Nephron (organoid): ENCODE measurements around the gene JAZF1.

Experiments
- H3K27ac Mint-ChIP-seq, 3 experiments: 2 replicates each; pipeline ENCODE4 v1.8.0; 2020; ENCODE audit warnings: mixed read lengths in 3 of 3, mild to moderate bottlenecking in 2 of 3, moderate library complexity in 1 of 3
- H3K27me3 Mint-ChIP-seq: 2 replicates; pipeline ENCODE4 v1.8.0; 2021; ENCODE audit warnings: low read depth, mild to moderate bottlenecking, moderate library complexity, mixed read lengths
- H3K36me3 Mint-ChIP-seq: 2 replicates; pipeline ENCODE4 v1.8.0; 2020; ENCODE audit warnings: low read depth, mixed read lengths
- H3K4me1 Mint-ChIP-seq: 2 replicates; pipeline ENCODE4 v1.8.0; 2020; ENCODE audit warnings: mixed read lengths
- H3K4me3 Mint-ChIP-seq, 3 experiments: 2 replicates each; pipeline ENCODE4 v1.8.0; 2020; ENCODE audit warnings: mild to moderate bottlenecking in 3 of 3, mixed read lengths in 3 of 3, moderate library complexity in 2 of 3
- H3K9me3 Mint-ChIP-seq: 2 replicates; pipeline ENCODE4 v1.8.0; 2020; ENCODE audit warnings: mixed read lengths
- TF ChIP-seq, protein P1 (sequence below), 3 experiments: fragments of 200-600 bp; sonication (generic); IDR thresholded peaks; one replicate each; pipeline ENCODE4 v1.5.0; 2021; ENCODE audit warnings: antibody characterized with exemption in 3 of 3; ENCODE audit not compliant: unreplicated experiment in 3 of 3

JAZF1 gene

DNA sequence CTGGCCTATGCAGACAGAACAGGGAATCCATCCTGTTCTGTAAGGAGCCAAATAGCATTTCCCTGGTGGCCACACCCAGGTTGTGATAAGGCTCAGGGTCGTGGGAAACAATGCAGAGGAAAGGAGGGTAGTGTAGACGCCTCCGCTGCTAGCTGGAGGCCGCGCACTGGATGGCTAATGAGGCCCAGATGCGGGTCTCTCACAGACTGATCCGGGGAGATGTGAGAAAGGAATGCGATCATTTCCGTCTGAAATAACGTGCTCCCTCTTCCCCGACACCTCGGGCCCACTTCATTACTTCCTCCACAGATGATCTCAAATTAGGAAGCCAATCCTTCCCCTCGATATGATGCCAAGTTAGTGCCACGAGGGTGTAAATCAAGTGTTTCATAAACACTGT is 237.4 kb downstream of the JAZF1 start:
- TF ChIP-seq, protein P1, sequence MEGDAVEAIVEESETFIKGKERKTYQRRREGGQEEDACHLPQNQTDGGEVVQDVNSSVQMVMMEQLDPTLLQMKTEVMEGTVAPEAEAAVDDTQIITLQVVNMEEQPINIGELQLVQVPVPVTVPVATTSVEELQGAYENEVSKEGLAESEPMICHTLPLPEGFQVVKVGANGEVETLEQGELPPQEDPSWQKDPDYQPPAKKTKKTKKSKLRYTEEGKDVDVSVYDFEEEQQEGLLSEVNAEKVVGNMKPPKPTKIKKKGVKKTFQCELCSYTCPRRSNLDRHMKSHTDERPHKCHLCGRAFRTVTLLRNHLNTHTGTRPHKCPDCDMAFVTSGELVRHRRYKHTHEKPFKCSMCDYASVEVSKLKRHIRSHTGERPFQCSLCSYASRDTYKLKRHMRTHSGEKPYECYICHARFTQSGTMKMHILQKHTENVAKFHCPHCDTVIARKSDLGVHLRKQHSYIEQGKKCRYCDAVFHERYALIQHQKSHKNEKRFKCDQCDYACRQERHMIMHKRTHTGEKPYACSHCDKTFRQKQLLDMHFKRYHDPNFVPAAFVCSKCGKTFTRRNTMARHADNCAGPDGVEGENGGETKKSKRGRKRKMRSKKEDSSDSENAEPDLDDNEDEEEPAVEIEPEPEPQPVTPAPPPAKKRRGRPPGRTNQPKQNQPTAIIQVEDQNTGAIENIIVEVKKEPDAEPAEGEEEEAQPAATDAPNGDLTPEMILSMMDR (IDR thresholded peaks at IDR 0.05; ENCODE audit: unreplicated experiment in 3 of 3), result no peak
- peak overlapping the region in 2 of 3 experiments; percentile 0 to 72 for H3K27ac Mint-ChIP-seq
- H3K4me1 Mint-ChIP-seq, result peaks cover 53% of the 10 kb centered on the region
- no peaks in the 10 kb centered on the region for H3K27me3 Mint-ChIP-seq
- H3K4me3 Mint-ChIP-seq, result no peak overlapping the region
- H3K36me3 Mint-ChIP-seq, result peaks cover 3% of the 10 kb centered on the region
- H3K9me3 Mint-ChIP-seq, result peaks cover 3% of the 10 kb centered on the region

DNA sequence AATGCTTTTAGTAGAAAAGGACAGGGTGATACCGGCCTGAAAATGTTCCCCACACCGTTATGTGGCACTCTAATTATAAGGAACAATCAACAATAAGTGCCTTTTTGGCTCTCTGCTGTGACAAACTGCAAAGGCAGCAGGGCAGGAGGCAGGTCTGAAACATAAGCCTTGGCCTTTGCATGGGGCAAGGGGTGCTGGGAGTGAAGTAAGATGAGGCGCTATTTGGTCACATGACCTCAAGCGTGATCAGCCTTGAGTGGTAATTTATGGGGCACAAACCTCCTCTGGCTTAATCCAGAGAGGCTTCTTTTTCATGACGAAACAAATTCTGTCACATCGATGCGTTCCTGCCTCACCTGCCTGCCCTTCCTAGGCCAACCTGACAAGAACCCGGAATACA is 237.9 kb downstream of the JAZF1 start:
- H3K4me1 Mint-ChIP-seq, result peaks cover 48% of the 10 kb centered on the region
- H3K27me3 Mint-ChIP-seq, result no peaks in the 10 kb centered on the region
- TF ChIP-seq, protein P1 (IDR thresholded peaks at IDR 0.05; ENCODE audit: unreplicated experiment in 3 of 3), result no peak
- H3K27ac Mint-ChIP-seq, result peak overlapping the region in 2 of 3 experiments; percentile 27 to 72
- H3K4me3 Mint-ChIP-seq, result no peak overlapping the region
- H3K9me3 Mint-ChIP-seq, result peaks cover 3% of the 10 kb centered on the region
- peaks cover 3% of the 10 kb centered on the region for H3K36me3 Mint-ChIP-seq

DNA sequence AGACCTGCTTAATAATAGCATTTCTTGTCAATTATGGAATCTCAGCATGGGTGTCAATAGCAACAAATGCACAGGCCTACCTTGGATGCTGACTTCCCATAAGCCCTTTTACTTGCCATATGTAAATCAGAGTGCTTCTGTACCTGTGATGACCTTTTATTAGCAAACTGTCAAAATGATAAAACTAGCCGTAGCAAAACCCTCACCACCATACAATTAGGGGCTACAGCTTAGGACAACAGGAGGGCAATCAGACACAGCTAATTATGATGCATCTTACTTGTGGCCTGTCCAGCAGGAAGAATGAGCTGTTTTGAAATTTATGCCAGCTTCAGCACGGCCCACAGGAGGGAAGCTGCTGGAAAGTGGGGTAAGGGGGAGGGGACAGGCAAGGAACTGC is 239.1 kb downstream of the JAZF1 start:
- Mint-ChIP-seq H3K4me3 (no peak overlapping the region), H3K36me3 (peaks cover 3% of the 10 kb centered on the region), H3K27ac (peak overlapping the region in 1 of 3 experiments; percentile 36), H3K4me1 (peaks cover 46% of the 10 kb centered on the region), H3K9me3 (peaks cover 3% of the 10 kb centered on the region), H3K27me3 (no peaks in the 10 kb centered on the region)
- TF ChIP-seq, protein P1 (IDR thresholded peaks at IDR 0.05; ENCODE audit: unreplicated experiment in 3 of 3), result no peak

DNA sequence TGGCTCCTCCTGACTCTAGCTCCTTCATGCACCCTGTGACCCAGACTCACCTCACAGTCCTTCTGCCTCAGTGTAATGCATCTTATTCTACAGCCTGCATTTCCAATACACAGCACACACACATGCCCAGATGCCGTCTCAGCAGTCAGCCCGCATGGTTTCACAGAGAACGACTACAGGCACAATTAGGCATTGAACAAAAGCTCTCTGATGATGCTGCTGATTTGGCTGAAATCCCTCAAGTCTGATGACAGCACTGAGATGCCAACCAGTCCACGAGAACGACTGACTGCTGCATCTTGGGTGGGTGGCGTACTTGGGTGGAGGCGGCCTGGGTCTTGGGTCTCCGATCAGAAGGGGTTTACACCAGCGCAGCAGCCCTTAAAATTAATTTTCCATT is 240.3 kb downstream of the JAZF1 start:
- no peak overlapping the region for H3K4me3 Mint-ChIP-seq
- H3K36me3 Mint-ChIP-seq, result peaks cover 3% of the 10 kb centered on the region
- peak overlapping the region in 2 of 3 experiments; percentile 48 to 65 for H3K27ac Mint-ChIP-seq
- TF ChIP-seq, protein P1 (IDR thresholded peaks at IDR 0.05; ENCODE audit: unreplicated experiment in 3 of 3), result no peak
- H3K9me3 Mint-ChIP-seq, result peaks cover 3% of the 10 kb centered on the region
- H3K27me3 Mint-ChIP-seq, result no peaks in the 10 kb centered on the region
- peaks cover 39% of the 10 kb centered on the region for H3K4me1 Mint-ChIP-seq

DNA sequence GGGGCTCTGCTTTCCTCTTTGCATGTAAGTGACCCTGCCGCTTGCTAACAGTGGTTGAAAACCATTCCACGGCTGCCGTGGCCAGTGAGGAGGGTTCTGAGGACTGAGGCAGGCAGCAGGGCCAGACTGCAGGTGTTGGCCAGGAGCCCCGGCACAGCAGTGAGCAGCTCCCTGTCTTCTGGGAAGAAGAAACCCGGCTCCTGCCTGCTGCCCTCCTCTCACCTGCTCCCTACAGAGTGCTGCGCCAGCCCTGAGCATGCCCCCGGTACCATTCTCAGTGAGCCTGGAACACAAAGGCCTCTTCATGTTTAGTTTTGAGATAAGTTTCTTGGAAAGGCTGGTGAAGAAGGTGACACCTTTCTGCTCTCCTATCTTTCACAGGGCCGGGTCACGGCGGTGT is 240.7 kb downstream of the JAZF1 start:
- Mint-ChIP-seq H3K27ac (peak overlapping the region in 2 of 3 experiments; percentile 48 to 65), H3K27me3 (no peaks in the 10 kb centered on the region), H3K4me3 (no peak overlapping the region), H3K36me3 (peaks cover 3% of the 10 kb centered on the region), H3K9me3 (peaks cover 3% of the 10 kb centered on the region), H3K4me1 (peaks cover 36% of the 10 kb centered on the region)
- TF ChIP-seq, protein P1 (IDR thresholded peaks at IDR 0.05; ENCODE audit: unreplicated experiment in 3 of 3), result no peak

DNA sequence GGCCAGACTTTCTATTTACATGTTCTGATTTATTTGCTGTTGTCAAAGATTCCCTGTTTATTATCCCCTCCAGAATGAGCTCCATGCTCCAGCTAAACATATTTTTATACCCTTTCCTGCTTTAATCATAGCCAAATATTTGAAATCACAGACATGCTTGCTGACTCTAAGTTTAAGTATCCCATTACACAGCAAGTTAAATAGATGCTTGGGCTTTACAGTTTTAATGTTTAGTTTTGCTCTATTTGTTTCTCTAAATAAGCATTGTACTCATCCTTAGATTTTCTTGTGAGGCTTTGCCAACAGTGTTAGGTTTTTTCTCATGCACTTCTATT is 243.9 kb downstream of the JAZF1 start:
- Mint-ChIP-seq H3K36me3 (peaks cover 3% of the 10 kb centered on the region), H3K4me1 (peaks cover 48% of the 10 kb centered on the region), H3K27me3 (no peaks in the 10 kb centered on the region), H3K9me3 (peaks cover 3% of the 10 kb centered on the region), H3K27ac (peak overlapping the region in 2 of 3 experiments; percentile 13 to 31), H3K4me3 (no peak overlapping the region)
- TF ChIP-seq, protein P1 (IDR thresholded peaks at IDR 0.05; ENCODE audit: unreplicated experiment in 3 of 3), result no peak
